ENCODE results near the gene C1QA.

DNA sequence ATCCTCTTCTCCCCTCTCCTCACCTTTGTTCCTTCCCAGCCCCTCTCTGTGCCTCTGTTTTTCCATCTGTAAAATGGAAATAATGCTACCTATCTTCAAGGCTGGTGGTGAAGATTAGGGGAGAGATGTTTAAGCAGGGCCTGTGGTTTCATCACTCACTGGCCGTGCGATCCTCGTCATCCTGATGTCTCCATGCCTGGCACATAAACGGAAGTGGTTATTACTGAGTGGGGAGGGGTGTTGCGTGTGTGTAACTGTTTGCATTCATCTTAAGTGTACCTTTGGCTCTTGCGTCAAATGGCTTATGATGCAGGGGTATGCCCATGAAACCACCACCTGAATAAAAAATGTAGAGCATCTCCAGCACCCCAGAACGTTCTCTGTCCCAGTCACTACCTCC is 17.2 kb upstream of the C1QA start:
- TF ChIP-seq CTCF (IDR thresholded peaks at IDR 0.05) (no peak), POLR2A (IDR thresholded peaks at IDR 0.05) (no peak)
